H9 (cell line): ENCODE measurements around the gene ADAMTS17. TPM values are rescaled to one million over a fixed set of nuclear protein-coding genes. Genes with fewer than 3 reads are reported as not detected.

Experiments used
- DNase-seq: peaks from one replicate; pipeline ENCODE4 v3.0.0-alpha.2; 2017
- H2AFZ ChIP-seq: one replicate; pipeline ENCODE4 v1.6.1; 2013; ENCODE audit warnings: mild to moderate bottlenecking, low read length, control low read depth, moderate library complexity
- H2AK5ac ChIP-seq: 2 replicates; pipeline ENCODE4 v1.6.1; 2013; ENCODE audit warnings: low read length, control low read depth, mixed read lengths; ENCODE audit not compliant: insufficient read length
- H2BK120ac ChIP-seq: one replicate; pipeline ENCODE4 v1.6.1; 2013; ENCODE audit warnings: low read depth, mild to moderate bottlenecking, low read length, control low read depth, inconsistent platforms; ENCODE audit not compliant: poor library complexity, severe bottlenecking
- H2BK12ac ChIP-seq: 2 replicates; pipeline ENCODE4 v1.6.1; 2013; ENCODE audit warnings: low read length, control low read depth, mixed read lengths, low read depth; ENCODE audit not compliant: insufficient read length
- H2BK15ac ChIP-seq: 2 replicates; pipeline ENCODE4 v1.6.1; 2013; ENCODE audit warnings: low read depth, low read length, control low read depth
- H2BK20ac ChIP-seq: one replicate; pipeline ENCODE4 v1.6.1; 2013; ENCODE audit warnings: low read depth, mild to moderate bottlenecking, low read length, control low read depth, inconsistent platforms; ENCODE audit not compliant: poor library complexity, severe bottlenecking
- H2BK5ac ChIP-seq: 2 replicates; pipeline ENCODE4 v1.6.1; 2013; ENCODE audit warnings: low read length, control low read depth, mixed read lengths; ENCODE audit not compliant: insufficient read length
- H3K14ac ChIP-seq: 2 replicates; pipeline ENCODE4 v1.6.1; 2013; ENCODE audit warnings: low read length, control low read depth; ENCODE audit not compliant: insufficient read depth
- H3K18ac ChIP-seq: 2 replicates; pipeline ENCODE4 v1.6.1; 2013; ENCODE audit warnings: low read depth, mild to moderate bottlenecking, mixed read lengths, low read length, control low read depth; ENCODE audit not compliant: insufficient read length
- H3K23ac ChIP-seq: 2 replicates; pipeline ENCODE4 v1.6.1; 2013; ENCODE audit warnings: low read length, control low read depth, mixed read lengths, low read depth; ENCODE audit not compliant: insufficient read length
- H3K23me2 ChIP-seq: 2 replicates; pipeline ENCODE4 v1.6.1; 2013; ENCODE audit warnings: low read depth, mild to moderate bottlenecking, mixed read lengths, low read length, control low read depth; ENCODE audit not compliant: insufficient read length, poor library complexity, severe bottlenecking
- H3K27ac ChIP-seq: 2 replicates; pipeline ENCODE4 v1.5.1; 2013; ENCODE audit warnings: low read length, control low read depth, mixed read lengths, low read depth; ENCODE audit not compliant: insufficient read length
- H3K27me3 ChIP-seq: 2 replicates; pipeline ENCODE4 v1.6.1; 2013; ENCODE audit warnings: low read length, control low read depth, inconsistent platforms; ENCODE audit not compliant: insufficient read depth
- H3K4ac ChIP-seq: 2 replicates; pipeline ENCODE4 v1.6.1; 2013; ENCODE audit warnings: low read depth, mild to moderate bottlenecking, control low read depth, inconsistent platforms, low read length, moderate library complexity
- H3K4me1 ChIP-seq: 2 replicates; pipeline ENCODE4 v1.6.1; 2013; ENCODE audit warnings: low read length, control low read depth, inconsistent platforms; ENCODE audit not compliant: insufficient read depth
- H3K4me2 ChIP-seq: 2 replicates; pipeline ENCODE4 v1.6.1; 2013; ENCODE audit warnings: low read length, control low read depth, mixed read lengths; ENCODE audit not compliant: insufficient read length, insufficient read depth
- H3K56ac ChIP-seq: 2 replicates; pipeline ENCODE4 v1.6.1; 2013; ENCODE audit warnings: low read depth, mild to moderate bottlenecking, mixed read lengths, low read length, control low read depth; ENCODE audit not compliant: insufficient read length
- H3K79me1 ChIP-seq: 2 replicates; pipeline ENCODE4 v1.6.1; 2013; ENCODE audit warnings: low read depth, mild to moderate bottlenecking, moderate library complexity, low read length, control low read depth, inconsistent platforms; ENCODE audit not compliant: insufficient read depth, poor library complexity, severe bottlenecking
- H3K79me2 ChIP-seq: 2 replicates; pipeline ENCODE4 v1.6.1; 2013; ENCODE audit warnings: low read length, control low read depth, inconsistent platforms; ENCODE audit not compliant: insufficient read depth
- H3K9ac ChIP-seq: 2 replicates; pipeline ENCODE4 v1.6.1; 2013; ENCODE audit warnings: low read length, control low read depth, mixed read lengths; ENCODE audit not compliant: insufficient read length; ENCODE audit errors: extremely low read depth
- H3K9me3 ChIP-seq: one replicate; pipeline ENCODE4 v1.6.1; 2013; ENCODE audit warnings: low read depth, low read length, inconsistent platforms; ENCODE audit not compliant: control insufficient read depth
- H3T11ph ChIP-seq: one replicate; pipeline ENCODE4 v1.6.1; 2013; ENCODE audit warnings: mild to moderate bottlenecking, low read length, control low read depth, inconsistent platforms
- H4K20me1 ChIP-seq: one replicate; pipeline ENCODE4 v1.6.1; 2013; ENCODE audit not compliant: control insufficient read depth, insufficient read length, insufficient read depth
- H4K5ac ChIP-seq: 2 replicates; pipeline ENCODE4 v1.6.1; 2013; ENCODE audit warnings: low read depth, mild to moderate bottlenecking, mixed read lengths, low read length, control low read depth; ENCODE audit not compliant: insufficient read length
- H4K8ac ChIP-seq: replicated peaks from 2 replicates; pipeline ENCODE4 v1.6.1; 2013; ENCODE audit warnings: low read length, control low read depth, mixed read lengths, low read depth; ENCODE audit not compliant: insufficient read length
- H4K91ac ChIP-seq: 2 replicates; pipeline ENCODE4 v1.6.1; 2013; ENCODE audit warnings: low read depth, mild to moderate bottlenecking, moderate library complexity, mixed read lengths, low read length, control low read depth; ENCODE audit not compliant: insufficient read length
- H3K27ac Mint-ChIP-seq, 3 experiments: 2 replicates in 2 of 3; 3 replicates in 1 of 3; pipeline ENCODE4 v1.8.0; 2020 to 2021; ENCODE audit warnings: mixed read lengths in 3 of 3, mild to moderate bottlenecking in 1 of 3, moderate library complexity in 1 of 3
- H3K27me3 Mint-ChIP-seq: 2 replicates; pipeline ENCODE4 v1.8.0; 2021; ENCODE audit warnings: low read depth, mild to moderate bottlenecking, moderate library complexity, mixed read lengths
- H3K36me3 Mint-ChIP-seq, 3 experiments: 2 replicates in 2 of 3; 3 replicates in 1 of 3; pipeline ENCODE4 v1.8.0; 2020 to 2021; ENCODE audit warnings: low read depth in 3 of 3, mixed read lengths in 3 of 3; ENCODE audit not compliant: insufficient read depth in 1 of 3
- H3K4me1 Mint-ChIP-seq, 2 experiments: 2 replicates each; pipeline ENCODE4 v1.8.0; 2020; ENCODE audit warnings: mixed read lengths in 2 of 2
- H3K4me3 Mint-ChIP-seq, 2 experiments: 2 replicates in 1 of 2; 3 replicates in 1 of 2; pipeline ENCODE4 v1.8.0; 2020 to 2021; ENCODE audit warnings: mild to moderate bottlenecking in 2 of 2, mixed read lengths in 2 of 2, moderate library complexity in 1 of 2
- H3K9me3 Mint-ChIP-seq, 2 experiments: 2 replicates in 1 of 2; 3 replicates in 1 of 2; pipeline ENCODE4 v1.8.0; 2020; ENCODE audit warnings: mild to moderate bottlenecking in 2 of 2, mixed read lengths in 2 of 2, moderate library complexity in 1 of 2
- WGBS: extraction: QIAGEN DNeasy Blood & Tissue Kit; methylation state at CpG from one replicate; pipeline ENCODE4 v1.1.7; 2013; ENCODE audit warnings: missing lambda C conversion rate, low lambda C conversion rate, mixed read lengths; ENCODE audit not compliant: insufficient read length; ENCODE audit errors: extremely low coverage; 5-methylcytosine and 5-hydroxymethylcytosine counted together
- total RNA-seq: library from RNA; stranded (reverse); gene quantifications from 2 replicates; pipeline ENCODE4 v1.2.1, GENCODE V29; 2021
- TF ChIP-seq, protein P1 (sequence below): fragments of 200-600 bp; sonication (generic); conservative IDR thresholded peaks from 3 replicates; pipeline ENCODE4 v1.8.0; 2021; ENCODE audit warnings: antibody characterized with exemption, mild to moderate bottlenecking

Gene ADAMTS17
- total RNA-seq, 1 experiment from 2014 or later: 2.9 TPM

DNA sequence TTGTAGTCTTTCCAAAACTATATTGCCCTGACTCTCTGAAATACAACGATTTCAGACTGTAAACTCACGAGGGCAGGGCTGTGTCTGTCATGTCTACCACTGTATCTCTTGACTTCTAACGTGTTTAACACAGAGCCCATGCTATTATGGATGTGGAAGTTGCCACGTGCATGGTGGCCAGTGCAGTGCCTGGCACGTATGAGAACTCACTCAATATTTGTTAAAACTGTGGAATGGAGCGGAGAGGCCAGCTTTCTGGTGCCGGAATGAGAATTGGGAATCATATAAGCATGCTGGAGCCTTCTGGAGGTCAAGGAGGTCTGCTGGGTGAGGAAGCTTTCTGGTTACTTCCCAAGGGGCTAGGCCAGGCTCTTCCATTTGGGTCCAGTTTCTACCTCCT is 387.9 kb downstream of the ADAMTS17 start:
- Histone ChIP-seq H2BK120ac (no peak overlapping the region), H3K9me3 (no peaks in the 10 kb centered on the region), H3K14ac (no peak overlapping the region), H4K20me1 (no peaks in the 10 kb centered on the region), H3K79me2 (no peaks in the 10 kb centered on the region), H3K4me2 (no peak overlapping the region), H2AK5ac (no peak overlapping the region), H3K4me1 (no peaks in the 10 kb centered on the region; the same call in 1 of the 2 replicates), H2BK20ac (no peak overlapping the region), H2BK15ac (no peak overlapping the region), H4K5ac (no peak overlapping the region), H3T11ph (no peak overlapping the region), H3K56ac (no peak overlapping the region), H3K18ac (no peak overlapping the region), H3K4ac (no peak overlapping the region), H2AFZ (no peak overlapping the region), H2BK12ac (no peak overlapping the region), H4K8ac (no peak overlapping the region), H3K9ac (no peak overlapping the region), H2BK5ac (no peak overlapping the region), H3K23me2 (no peaks in the 10 kb centered on the region), H3K79me1 (no peaks in the 10 kb centered on the region), H4K91ac (no peak overlapping the region), H3K23ac (no peak overlapping the region), H3K27me3 (no peaks in the 10 kb centered on the region), H3K27ac (no peak overlapping the region)
- Mint-ChIP-seq H3K4me1 (peaks cover 3 to 9% of the 10 kb centered on the region in 2 experiments; a peak in 2 of 4 replicates), H3K36me3 (no peaks in the 10 kb centered on the region; a peak in 1 of 7 replicates), H3K9me3 (peaks cover 0 to 6% of the 10 kb centered on the region in 2 experiments; a peak in 3 of 5 replicates), H3K27ac (0 out of 7 replicates have a peak overlapping the region, but pooled peaks of 1 of the 3 experiments have one; percentile 30), H3K27me3 (peaks cover 5% of the 10 kb centered on the region), H3K4me3 (no peak overlapping the region)
- WGBS: no CpG with 5 or more reads among the region's 7 CpGs
- TF ChIP-seq, protein P1, sequence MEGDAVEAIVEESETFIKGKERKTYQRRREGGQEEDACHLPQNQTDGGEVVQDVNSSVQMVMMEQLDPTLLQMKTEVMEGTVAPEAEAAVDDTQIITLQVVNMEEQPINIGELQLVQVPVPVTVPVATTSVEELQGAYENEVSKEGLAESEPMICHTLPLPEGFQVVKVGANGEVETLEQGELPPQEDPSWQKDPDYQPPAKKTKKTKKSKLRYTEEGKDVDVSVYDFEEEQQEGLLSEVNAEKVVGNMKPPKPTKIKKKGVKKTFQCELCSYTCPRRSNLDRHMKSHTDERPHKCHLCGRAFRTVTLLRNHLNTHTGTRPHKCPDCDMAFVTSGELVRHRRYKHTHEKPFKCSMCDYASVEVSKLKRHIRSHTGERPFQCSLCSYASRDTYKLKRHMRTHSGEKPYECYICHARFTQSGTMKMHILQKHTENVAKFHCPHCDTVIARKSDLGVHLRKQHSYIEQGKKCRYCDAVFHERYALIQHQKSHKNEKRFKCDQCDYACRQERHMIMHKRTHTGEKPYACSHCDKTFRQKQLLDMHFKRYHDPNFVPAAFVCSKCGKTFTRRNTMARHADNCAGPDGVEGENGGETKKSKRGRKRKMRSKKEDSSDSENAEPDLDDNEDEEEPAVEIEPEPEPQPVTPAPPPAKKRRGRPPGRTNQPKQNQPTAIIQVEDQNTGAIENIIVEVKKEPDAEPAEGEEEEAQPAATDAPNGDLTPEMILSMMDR: no peak
- no peak for DNase-seq
